Body of pancreas (tissue), 4 donors: ENCODE results near the gene MAP1S. TPM values are rescaled to one million over a fixed set of nuclear protein-coding genes. Genes with fewer than 3 reads are reported as not detected.
A peak's percentile ranks its signal among the peaks of the same experiment; 100 is the strongest.

ENCODE experiments used
- ATAC-seq: fragments of 150-250 bp; one replicate; pipeline ENCODE4 v1.9.1; 2016
- DNase-seq, 4 donors: peaks; one replicate each; pipeline ENCODE4 v3.0.0-alpha.2; 2019
- H3K27ac ChIP-seq, 4 donors: fragments of 200-600 bp; sonication (generic); 1 replicate in 3 of 4; 2 replicates in 1 of 4; pipeline versions ENCODE4 v1.5.1 to v1.6.1; 2016 to 2019; ENCODE audit warnings: mild to moderate bottlenecking in 1 of 4, mixed read lengths in 1 of 4, moderate library complexity in 1 of 4
- H3K27me3 ChIP-seq, 2 donors: fragments of 200-600 bp; sonication (generic); one replicate each; pipeline ENCODE4 v1.6.0; 2016; ENCODE audit warnings: mild to moderate bottlenecking in 1 of 2
- H3K36me3 ChIP-seq, 2 donors: fragments of 200-600 bp; sonication (generic); replicated peaks in 1 of 2; 2 replicates each; pipeline ENCODE4 v1.5.1; 2016; ENCODE audit warnings: low read depth in 2 of 2; ENCODE audit not compliant: insufficient read depth in 1 of 2
- H3K4me1 ChIP-seq: fragments of 200-600 bp; sonication (generic); one replicate; pipeline ENCODE4 v1.6.0; 2016
- H3K4me3 ChIP-seq, 2 donors: fragments of 200-600 bp; sonication (generic); 1 replicate in 1 of 2; 2 replicates in 1 of 2; pipeline ENCODE4 v1.5.1; 2016 to 2019
- H3K9me3 ChIP-seq, 3 donors: fragments of 200-600 bp; sonication (generic); 1 replicate in 2 of 3; 2 replicates in 1 of 3; pipeline ENCODE4 v1.5.1; 2016
- POLR2A ChIP-seq, 3 donors: fragments of 450-650 bp; IDR thresholded peaks; one replicate each; pipeline ENCODE4 v1.6.1; 2016; ENCODE audit warnings: antibody characterized with exemption in 3 of 3, mild to moderate bottlenecking in 2 of 3
- WGBS, 2 donors: methylation state at CpG; one replicate each; pipeline ENCODE4 v1.1.5; 2017; 5-methylcytosine and 5-hydroxymethylcytosine counted together
- intact Hi-C: fragments of 100-400 bp; cut with DNase I; formaldehyde crosslinking; loops from one replicate; pipeline ENCODE4 v1.15.1; 2023
- total RNA-seq, 2 donors: library from RNA; depleted of rRNA; stranded (reverse); fragments of >200 nt; gene quantifications; one replicate each; pipeline ENCODE4 v1.1.0, GENCODE V29; 2016
- TF ChIP-seq, protein P1 (sequence below), 7 experiments: fragments of 450-650 bp in 4 of 7; fragments of 200-600 bp in 3 of 7; sonication (generic) in 3 of 7; IDR thresholded peaks; one replicate each; pipeline ENCODE4 v1.5.1; 2016 to 2019; ENCODE audit warnings: antibody characterized with exemption in 7 of 7

The MAP1S gene
- total RNA-seq, 2 donors from 2014 or later, result 37.1 to 53.4 TPM

DNA sequence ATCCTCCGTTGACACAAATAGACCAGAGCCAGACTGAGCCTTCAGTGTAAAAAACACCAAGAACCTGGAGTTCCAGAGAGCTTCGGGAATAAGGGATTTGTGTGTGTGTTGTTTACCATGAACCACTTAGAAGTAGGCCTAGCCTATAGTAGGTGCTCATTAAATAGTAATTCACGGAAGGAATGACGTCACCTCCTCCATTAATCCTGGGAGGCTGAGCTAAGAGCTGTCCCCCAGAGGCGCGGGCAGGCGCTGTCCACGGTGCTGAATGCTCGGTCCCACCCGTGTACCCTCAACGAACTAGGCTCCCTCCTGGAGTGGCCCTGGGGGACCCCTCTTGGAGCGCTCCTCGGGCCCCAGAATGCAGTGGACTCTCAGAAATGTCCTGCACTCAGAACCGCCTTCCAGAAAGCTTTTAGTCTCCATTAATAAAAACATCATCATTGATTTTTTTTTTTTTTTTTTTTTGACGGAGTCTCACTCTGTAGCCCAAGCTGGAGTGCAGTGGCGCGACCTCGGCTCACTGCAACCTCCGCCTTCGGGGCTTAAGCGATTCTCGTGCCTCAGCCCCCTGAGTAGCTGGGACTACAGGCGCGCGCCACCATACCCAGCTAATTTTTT is 37.7 kb upstream of the MAP1S start:
- peaks cover 0 to 14% of the 10 kb centered on the region in 2 donors for H3K27me3 ChIP-seq

DNA sequence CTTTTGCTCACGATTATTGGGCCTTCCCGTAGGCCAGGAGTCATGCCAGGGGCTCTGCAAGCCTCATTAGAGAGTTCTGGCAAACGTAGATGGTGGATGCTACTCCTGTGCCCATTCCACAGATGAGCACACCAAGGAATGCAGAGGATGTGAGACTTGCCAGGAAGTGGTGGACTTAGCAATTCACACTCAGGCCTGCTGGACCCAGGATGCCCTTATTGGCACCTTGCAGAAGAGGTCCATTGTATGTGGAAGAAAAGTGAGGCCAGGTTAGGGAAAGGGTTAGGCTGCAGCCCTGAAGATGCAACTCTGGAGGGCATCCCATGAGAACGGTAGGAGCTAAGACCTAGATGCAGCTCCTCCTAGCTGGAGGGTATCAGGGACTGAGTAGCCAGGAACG is 37.0 kb upstream of the MAP1S start:
- H3K27me3 ChIP-seq, result peaks cover 0 to 19% of the 10 kb centered on the region in 2 donors
- ATAC-seq (no peak), DNase-seq (no peak)
- TF ChIP-seq POLR2A (IDR thresholded peaks at IDR 0.05), result no peak
- TF ChIP-seq, protein P1, sequence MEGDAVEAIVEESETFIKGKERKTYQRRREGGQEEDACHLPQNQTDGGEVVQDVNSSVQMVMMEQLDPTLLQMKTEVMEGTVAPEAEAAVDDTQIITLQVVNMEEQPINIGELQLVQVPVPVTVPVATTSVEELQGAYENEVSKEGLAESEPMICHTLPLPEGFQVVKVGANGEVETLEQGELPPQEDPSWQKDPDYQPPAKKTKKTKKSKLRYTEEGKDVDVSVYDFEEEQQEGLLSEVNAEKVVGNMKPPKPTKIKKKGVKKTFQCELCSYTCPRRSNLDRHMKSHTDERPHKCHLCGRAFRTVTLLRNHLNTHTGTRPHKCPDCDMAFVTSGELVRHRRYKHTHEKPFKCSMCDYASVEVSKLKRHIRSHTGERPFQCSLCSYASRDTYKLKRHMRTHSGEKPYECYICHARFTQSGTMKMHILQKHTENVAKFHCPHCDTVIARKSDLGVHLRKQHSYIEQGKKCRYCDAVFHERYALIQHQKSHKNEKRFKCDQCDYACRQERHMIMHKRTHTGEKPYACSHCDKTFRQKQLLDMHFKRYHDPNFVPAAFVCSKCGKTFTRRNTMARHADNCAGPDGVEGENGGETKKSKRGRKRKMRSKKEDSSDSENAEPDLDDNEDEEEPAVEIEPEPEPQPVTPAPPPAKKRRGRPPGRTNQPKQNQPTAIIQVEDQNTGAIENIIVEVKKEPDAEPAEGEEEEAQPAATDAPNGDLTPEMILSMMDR (IDR thresholded peaks at IDR 0.05), result no peak
- intact Hi-C loops, result no loop called here
- no peak overlapping the region for H3K4me3 ChIP-seq
- WGBS, 2 donors, result 38 to 53% methylated on average over 2 to 5 of the region's 5 CpGs
- no peaks in the 10 kb centered on the region for H3K9me3 ChIP-seq
- H3K4me1 ChIP-seq, result peaks cover 7% of the 10 kb centered on the region
- no peaks in the 10 kb centered on the region for H3K36me3 ChIP-seq
- no peak overlapping the region for H3K27ac ChIP-seq

More for the DNA sequence above, 37.7 kb upstream of the MAP1S start:
- peak in 1 of 4 donors; percentile 8 for DNase-seq
- TF ChIP-seq, protein P1 (IDR thresholded peaks at IDR 0.05), result no peak
- TF ChIP-seq POLR2A (IDR thresholded peaks at IDR 0.05), result no peak
- no peak for ATAC-seq
- Histone ChIP-seq H3K4me3 (no peak overlapping the region), H3K36me3 (no peaks in the 10 kb centered on the region), H3K9me3 (no peaks in the 10 kb centered on the region), H3K4me1 (peaks cover 3% of the 10 kb centered on the region), H3K27ac (no peak overlapping the region)
- WGBS, 2 donors, result 50 to 53% methylated on average over 21 to 25 of the region's 25 CpGs
- intact Hi-C loops, result no loop called here

DNA sequence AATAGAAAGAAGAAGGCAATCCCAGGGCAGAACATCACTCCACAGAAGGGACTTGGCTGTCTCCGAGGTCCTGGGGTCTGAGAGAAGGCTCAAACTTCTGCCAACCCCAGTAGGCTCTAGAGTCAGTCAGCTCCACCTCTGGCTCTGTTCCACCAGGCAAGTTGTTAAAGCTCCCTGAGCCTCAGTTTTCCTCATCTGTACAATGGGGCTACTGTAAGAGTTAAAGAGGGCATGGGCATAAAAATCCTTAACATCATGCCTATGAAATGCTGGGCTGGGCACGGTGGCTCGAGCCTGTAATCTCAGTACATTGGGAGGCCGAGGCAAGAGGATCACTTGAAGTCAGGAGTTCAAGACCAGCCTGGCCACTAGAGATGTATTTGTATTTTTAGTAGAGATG is 36.2 kb upstream of the MAP1S start:
- 47 to 71% methylated on average over 4 of the region's 4 CpGs for WGBS, 2 donors
- H3K36me3 ChIP-seq, result no peaks in the 10 kb centered on the region

DNA sequence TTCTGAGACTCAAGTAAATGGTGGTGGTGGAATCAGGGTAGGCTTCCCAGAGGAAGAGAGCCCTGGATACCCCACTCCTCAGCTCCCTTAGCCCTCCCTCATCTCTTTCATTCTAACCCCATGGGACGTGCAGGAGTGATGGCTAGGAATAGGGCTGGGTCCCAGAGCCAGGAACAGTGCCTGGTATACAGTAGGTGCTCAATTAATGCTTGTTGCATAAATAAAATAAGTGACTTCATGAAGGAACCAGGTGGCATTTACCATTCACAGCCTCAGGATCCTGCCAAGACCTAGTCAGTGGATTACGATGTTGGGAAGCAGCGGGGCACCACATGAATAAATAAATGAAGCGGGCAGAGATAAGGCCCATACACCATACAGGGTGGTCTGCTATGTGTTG is 35.0 kb upstream of the MAP1S start:
- ATAC-seq, result no peak
- no peaks in the 10 kb centered on the region for H3K36me3 ChIP-seq
- peaks cover 0 to 26% of the 10 kb centered on the region in 2 donors for H3K27me3 ChIP-seq
- DNase-seq, result no peak
- H3K27ac ChIP-seq, result no peak overlapping the region
- H3K9me3 ChIP-seq, result no peaks in the 10 kb centered on the region
- no peak for TF ChIP-seq POLR2A (IDR thresholded peaks at IDR 0.05)
- TF ChIP-seq, protein P1 (IDR thresholded peaks at IDR 0.05), result no peak
- 47 to 70% methylated on average over 4 of the region's 4 CpGs for WGBS, 2 donors
- intact Hi-C loops, result no loop called here
- H3K4me1 ChIP-seq, result peaks cover 18% of the 10 kb centered on the region
- H3K4me3 ChIP-seq, result no peak overlapping the region

More for the DNA sequence above, 36.2 kb upstream of the MAP1S start:
- no peak for DNase-seq
- Histone ChIP-seq H3K4me1 (peaks cover 14% of the 10 kb centered on the region), H3K4me3 (no peak overlapping the region), H3K27ac (no peak overlapping the region), H3K9me3 (no peaks in the 10 kb centered on the region), H3K27me3 (peaks cover 0 to 25% of the 10 kb centered on the region in 2 donors)
- no peak for ATAC-seq
- intact Hi-C loops, result no loop called here
- TF ChIP-seq, protein P1 (IDR thresholded peaks at IDR 0.05), result no peak
- no peak for TF ChIP-seq POLR2A (IDR thresholded peaks at IDR 0.05)

DNA sequence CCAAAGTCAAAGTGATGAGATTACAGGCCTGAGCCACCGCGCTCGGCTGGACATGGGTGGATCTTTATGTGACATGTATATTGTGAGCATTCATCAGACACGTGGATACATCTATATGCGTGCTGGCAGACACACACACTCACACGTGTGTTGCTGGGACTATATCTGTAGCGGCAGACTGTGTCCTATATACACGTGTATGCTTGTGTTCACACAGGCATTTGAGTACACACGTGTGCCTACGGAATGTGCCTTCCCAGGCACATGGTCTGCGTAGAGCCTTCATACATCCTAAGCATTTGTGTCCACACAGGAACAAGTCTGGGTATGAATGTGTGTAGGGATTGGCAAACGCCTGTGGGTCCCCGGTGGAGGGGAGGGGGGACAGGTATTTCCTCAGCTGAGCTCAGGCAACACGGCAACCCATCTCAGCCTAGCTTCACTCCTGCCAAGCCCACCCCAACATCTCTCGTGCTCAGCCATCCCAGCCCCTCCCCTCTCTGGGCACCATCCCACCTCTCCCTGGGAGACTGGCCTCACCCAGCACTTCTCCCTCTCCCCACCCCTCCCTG is 33.7 kb upstream of the MAP1S start:
- intact Hi-C loops, result no loop called here

More for the DNA sequence above, 33.7 kb upstream of the MAP1S start:
- WGBS, 2 donors, result 47 to 48% methylated on average over 12 to 15 of the region's 15 CpGs
- no peak for TF ChIP-seq POLR2A (IDR thresholded peaks at IDR 0.05)
- TF ChIP-seq, protein P1 (IDR thresholded peaks at IDR 0.05), result no peak
- Histone ChIP-seq H3K4me1 (peaks cover 14% of the 10 kb centered on the region), H3K27me3 (peaks cover 0 to 18% of the 10 kb centered on the region in 2 donors), H3K4me3 (no peak overlapping the region), H3K27ac (no peak overlapping the region), H3K9me3 (no peaks in the 10 kb centered on the region), H3K36me3 (no peaks in the 10 kb centered on the region)
- ATAC-seq, result no peak
- DNase-seq, result no peak
